Hematopoietic multipotent progenitor cell treated with erythropoietin and hydrocortisone succinate and interleukin-3 and kit ligand, for 6 days (in vitro differentiated cells): ENCODE results near the gene MAGEL2.
"Not testable (repeated sequence)": the region's sequence is repeated elsewhere in the genome, so short reads cannot be mapped to it uniquely, and the experiment has no call there.

ENCODE experiments used
- DNase-seq: peaks from one replicate; pipeline ENCODE4 v3.0.0-alpha.2; 2015

MAGEL2 gene

GRCh38 chr15:23602124-23602523 lies 45.5 kb downstream of the MAGEL2 start:
- no peak for DNase-seq

- no peak for DNase-seq
Measured at GRCh38 chr15:23599053-23599452, 48.6 kb downstream of the MAGEL2 start.

- DNase-seq = not testable (repeated sequence)
Measured at GRCh38 chr15:23597278-23597677, 50.4 kb downstream of the MAGEL2 start.

GRCh38 chr15:23596736-23597135 lies 50.9 kb downstream of the MAGEL2 start:
- DNase-seq = no peak

- no peak for DNase-seq
Measured at GRCh38 chr15:23595368-23595767, 52.3 kb downstream of the MAGEL2 start.

- DNase-seq = no peak
Measured at GRCh38 chr15:23594252-23594770, 53.4 kb downstream of the MAGEL2 start.
